ENCODE results near the gene LNPEP.

GRCh38 chr5:97009212-97009898 is 73.5 kb downstream of the LNPEP start:
- TF ChIP-seq CTCF (IDR thresholded peaks at IDR 0.05; ENCODE audit: borderline replicate concordance, extremely low read depth, low read length, poor library complexity, severe bottlenecking) (no peak), EZH2 (IDR thresholded peaks at IDR 0.05; ENCODE audit: borderline replicate concordance, low read depth, low read length, severe bottlenecking) (no peak)
